ENCODE measurements around the gene USH2A.

The USH2A gene

DNA sequence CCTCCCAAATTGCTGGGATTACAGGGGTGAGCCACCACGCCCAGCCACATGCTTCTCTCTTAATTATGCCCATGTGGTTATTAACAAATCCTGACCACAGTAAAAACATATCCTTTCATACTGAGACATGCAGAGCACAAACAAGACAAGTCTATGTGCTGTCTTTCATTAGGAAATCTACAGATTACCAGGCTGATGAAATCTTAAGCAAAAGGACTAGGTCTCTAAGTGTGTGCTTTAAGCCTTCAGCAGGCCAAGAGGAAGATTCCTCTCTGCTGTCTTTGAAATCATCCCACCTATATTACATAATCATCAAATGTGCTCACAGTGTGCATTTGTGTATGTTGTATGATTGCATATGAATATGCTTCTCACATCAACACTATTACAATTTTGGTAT, 436.8 kb downstream of the USH2A start:
- TF ChIP-seq, protein P1, sequence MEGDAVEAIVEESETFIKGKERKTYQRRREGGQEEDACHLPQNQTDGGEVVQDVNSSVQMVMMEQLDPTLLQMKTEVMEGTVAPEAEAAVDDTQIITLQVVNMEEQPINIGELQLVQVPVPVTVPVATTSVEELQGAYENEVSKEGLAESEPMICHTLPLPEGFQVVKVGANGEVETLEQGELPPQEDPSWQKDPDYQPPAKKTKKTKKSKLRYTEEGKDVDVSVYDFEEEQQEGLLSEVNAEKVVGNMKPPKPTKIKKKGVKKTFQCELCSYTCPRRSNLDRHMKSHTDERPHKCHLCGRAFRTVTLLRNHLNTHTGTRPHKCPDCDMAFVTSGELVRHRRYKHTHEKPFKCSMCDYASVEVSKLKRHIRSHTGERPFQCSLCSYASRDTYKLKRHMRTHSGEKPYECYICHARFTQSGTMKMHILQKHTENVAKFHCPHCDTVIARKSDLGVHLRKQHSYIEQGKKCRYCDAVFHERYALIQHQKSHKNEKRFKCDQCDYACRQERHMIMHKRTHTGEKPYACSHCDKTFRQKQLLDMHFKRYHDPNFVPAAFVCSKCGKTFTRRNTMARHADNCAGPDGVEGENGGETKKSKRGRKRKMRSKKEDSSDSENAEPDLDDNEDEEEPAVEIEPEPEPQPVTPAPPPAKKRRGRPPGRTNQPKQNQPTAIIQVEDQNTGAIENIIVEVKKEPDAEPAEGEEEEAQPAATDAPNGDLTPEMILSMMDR (IDR thresholded peaks at IDR 0.05; ENCODE audit: control extremely low read depth, extremely low read depth, low read depth, missing control alignments) = no peak
- ChIA-PET POLR2A (no interaction called here), CTCF (no interaction called here)
- DNase-seq (ENCODE audit: extremely low spot score) = no peak

DNA sequence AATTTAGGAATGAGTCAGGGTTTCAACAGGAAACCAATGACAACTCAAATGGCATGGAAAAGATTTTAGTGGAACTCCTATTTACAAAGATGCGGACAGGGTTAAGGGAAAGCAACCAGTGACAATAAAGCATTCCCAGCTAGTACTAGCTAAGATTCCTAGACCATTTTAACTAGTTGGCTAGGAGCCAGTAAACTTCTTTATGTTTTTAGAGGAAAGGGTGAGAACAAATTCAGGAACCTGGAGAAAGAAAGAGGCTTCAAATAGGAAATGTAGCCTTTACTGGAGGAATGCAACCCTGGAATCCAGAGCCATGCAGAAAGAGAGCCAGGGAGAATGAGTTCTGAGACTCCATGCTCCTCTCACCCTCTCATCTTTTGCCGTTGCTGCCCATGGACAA, 439.6 kb downstream of the USH2A start:
- POLR2A ChIA-PET = no interaction called here
- TF ChIP-seq, protein P1 (IDR thresholded peaks at IDR 0.05; ENCODE audit: control extremely low read depth, extremely low read depth, low read depth, missing control alignments) = no peak
- no peak for DNase-seq (ENCODE audit: extremely low spot score)
- CTCF ChIA-PET = interaction anchor here (1.0 to 2.5 kb wide), 2 partner anchors 18 to 106 kb away, joined by 3 to 8 read pairs; no protein-coding TSS in a partner anchor

DNA sequence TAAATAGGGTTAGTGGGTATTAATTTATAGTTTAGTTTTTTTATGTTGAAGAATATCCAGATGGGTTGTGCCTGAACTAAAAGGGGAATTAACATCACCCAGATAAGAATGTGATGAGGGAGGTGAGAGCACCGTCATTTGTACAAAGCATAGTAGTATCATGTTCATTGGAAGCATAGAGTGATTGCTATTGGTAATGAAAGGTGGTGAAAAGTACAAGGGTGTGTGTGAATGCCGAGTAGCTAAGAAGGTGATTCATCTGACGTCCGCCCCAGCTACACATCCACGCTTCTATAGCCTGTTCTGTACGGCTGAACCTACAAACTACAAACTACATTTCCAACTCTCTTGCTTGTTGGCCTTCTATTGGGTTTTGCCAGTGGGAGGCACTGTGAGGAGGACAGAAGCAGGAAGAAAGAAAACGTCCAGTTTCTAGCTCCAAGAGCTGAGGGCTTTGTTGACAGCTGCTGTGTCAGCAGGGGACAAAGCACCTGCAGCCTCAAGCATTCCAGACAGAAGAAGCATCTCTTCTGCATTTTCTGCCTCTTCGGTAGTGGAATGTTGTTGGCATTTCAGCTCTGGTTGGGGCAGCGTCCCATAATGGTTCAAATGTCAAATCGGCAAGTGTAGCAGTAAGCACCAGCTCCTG, 451.3 kb downstream of the USH2A start:
- DNase-seq (ENCODE audit: extremely low spot score) = no peak
- ChIA-PET CTCF (interaction anchor here (1.3 to 1.5 kb wide), 3 partner anchors 9 to 99 kb away, joined by 3 read pairs; no protein-coding TSS in a partner anchor), POLR2A (no interaction called here)
- TF ChIP-seq, protein P1 (IDR thresholded peaks at IDR 0.05; ENCODE audit: control extremely low read depth, extremely low read depth, low read depth, missing control alignments) = no peak

DNA sequence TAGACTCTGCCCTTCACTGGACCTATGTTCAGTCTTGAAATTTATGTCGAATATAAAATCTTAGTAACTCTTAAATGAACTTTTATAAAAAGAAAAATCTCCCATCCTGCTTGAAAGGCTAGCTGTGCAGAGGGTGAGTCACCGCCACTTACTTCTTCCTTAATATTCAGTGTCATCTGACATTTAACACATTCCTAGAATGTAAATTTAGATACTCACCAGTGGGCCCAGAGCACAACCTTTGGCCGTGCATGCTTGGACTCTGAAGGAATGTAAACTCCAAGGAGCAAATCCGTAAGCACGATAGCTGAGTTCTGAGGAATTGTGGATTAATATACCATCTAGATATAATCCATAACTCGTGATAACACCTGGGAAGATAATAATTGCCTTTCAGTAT, 452.8 kb downstream of the USH2A start:
- TF ChIP-seq, protein P1 (IDR thresholded peaks at IDR 0.05; ENCODE audit: control extremely low read depth, extremely low read depth, low read depth, missing control alignments) = no peak
- ChIA-PET POLR2A (no interaction called here), CTCF (no interaction called here)
- no peak for DNase-seq (ENCODE audit: extremely low spot score)

DNA sequence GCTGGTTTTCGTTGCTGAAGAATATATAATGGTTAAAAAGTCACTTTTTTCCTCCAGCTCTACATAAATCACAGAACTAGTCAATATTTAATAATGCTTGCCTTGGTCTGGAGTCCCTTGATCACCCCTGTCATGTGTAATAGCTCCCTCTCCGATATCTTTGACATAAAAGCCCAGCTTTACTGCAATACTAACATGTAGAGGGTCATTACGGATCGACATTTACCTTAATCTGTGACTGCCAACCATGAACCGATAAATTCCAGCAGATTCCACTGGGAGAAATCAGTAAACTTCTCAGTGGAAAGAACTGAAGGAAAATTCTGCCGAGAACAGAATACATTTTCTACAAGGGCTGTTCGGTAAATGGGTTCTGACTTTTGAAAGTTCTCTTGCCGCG, 459.6 kb downstream of the USH2A start:
- TF ChIP-seq, protein P1 (IDR thresholded peaks at IDR 0.05; ENCODE audit: control extremely low read depth, extremely low read depth, low read depth, missing control alignments) = no peak
- POLR2A ChIA-PET = no interaction called here
- no peak for DNase-seq (ENCODE audit: extremely low spot score)
- CTCF ChIA-PET = interaction anchor here (1.1 kb wide), 1 partner anchor 9 kb away, joined by 3 read pairs; no protein-coding TSS in a partner anchor

DNA sequence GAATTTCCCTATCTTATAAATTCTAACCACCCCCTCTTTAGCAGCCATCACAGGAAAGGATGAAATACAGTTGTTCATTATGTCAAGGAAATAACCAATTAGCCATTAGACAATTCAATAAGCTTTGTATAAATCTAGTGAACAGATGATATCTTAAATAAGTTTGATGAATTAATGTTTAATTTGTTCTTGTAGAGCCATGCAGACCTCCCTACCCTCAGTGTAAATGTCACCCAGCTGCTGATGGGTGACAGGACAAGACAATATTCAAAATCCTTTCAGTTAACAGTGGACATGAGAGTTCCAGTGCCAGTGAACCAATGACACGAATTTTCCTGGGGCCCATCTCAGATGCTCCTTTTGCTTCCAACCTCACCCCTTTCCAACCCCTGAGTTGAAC, 460.2 kb downstream of the USH2A start:
- POLR2A ChIA-PET = no interaction called here
- no peak for DNase-seq (ENCODE audit: extremely low spot score)
- TF ChIP-seq, protein P1 (IDR thresholded peaks at IDR 0.05; ENCODE audit: control extremely low read depth, extremely low read depth, low read depth, missing control alignments) = no peak
- CTCF ChIA-PET = interaction anchor here (1.1 kb wide), 1 partner anchor 9 kb away, joined by 3 read pairs; no protein-coding TSS in a partner anchor
